ENCODE results near the gene RFTN1. TPM values are rescaled to one million over a fixed set of nuclear protein-coding genes. Genes with fewer than 3 reads are reported as not detected.

RFTN1 gene
- total and polyA plus RNA-seq, 8 donors: 1.9 to 14.0 (median 2.9) TPM

GRCh38 chr3:16512435-16513140 lies 911 bp downstream of the RFTN1 start:
- Histone ChIP-seq H3K27ac (peak overlapping the region in 2 of 4 donors; percentile 15 to 37), H3K36me3 (no peaks in the 10 kb centered on the region), H3K4me3 (peak overlapping the region; percentile 24 to 61 (median 40)), H3K9me3 (no peaks in the 10 kb centered on the region), H3K4me1 (no peaks in the 10 kb centered on the region), H3K27me3 (peaks cover 0 to 15% (median 0%) of the 10 kb centered on the region in 4 donors)
- peak in 3 of 4 donors; percentile 55 to 63 (median 61) for ATAC-seq
- intact Hi-C loops (cut with DNase I): no loop called here
- peak in 2 of 6 donors; percentile 17 to 67 for DNase-seq
- TF ChIP-seq CTCF (IDR thresholded peaks at IDR 0.05): no peak
- 4 to 6% methylated on average over 37 of the region's 37 CpGs for WGBS, 2 donors
- no peak for FAIRE-seq

- peaks cover 0 to 15% (median 0%) of the 10 kb centered on the region in 4 donors for H3K27me3 ChIP-seq
- no peaks in the 10 kb centered on the region for H3K36me3 ChIP-seq
- no peaks in the 10 kb centered on the region for H3K4me1 ChIP-seq
- 59% methylated on average over 11 of the region's 11 CpGs for WGBS, 2 donors
- peak in 3 of 4 donors; percentile 25 to 38 (median 29) for ATAC-seq
- H3K27ac ChIP-seq: peak overlapping the region in 2 of 4 donors; percentile 15 to 37
- H3K4me3 ChIP-seq: peak overlapping the region in 1 of 4 donors; percentile 61
- DNase-seq: peak in 1 of 6 donors; percentile 19
- FAIRE-seq: no peak
- no peaks in the 10 kb centered on the region for H3K9me3 ChIP-seq
- intact Hi-C loops (cut with DNase I): no loop called here
- no peak for TF ChIP-seq CTCF (IDR thresholded peaks at IDR 0.05)
These were observed 1.6 kb downstream of the RFTN1 start for GRCh38 chr3:16511681-16512434.

GRCh38 chr3:16510620-16511319 lies 2.7 kb downstream of the RFTN1 start:
- no peaks in the 10 kb centered on the region for H3K9me3 ChIP-seq
- ATAC-seq (no peak), FAIRE-seq (no peak), DNase-seq (no peak)
- H3K27me3 ChIP-seq: peaks cover 0 to 15% (median 0%) of the 10 kb centered on the region in 4 donors
- H3K27ac ChIP-seq: no peak overlapping the region
- intact Hi-C loops (cut with DNase I): no loop called here
- H3K4me1 ChIP-seq: no peaks in the 10 kb centered on the region
- 71 to 83% methylated on average over 3 of the region's 3 CpGs for WGBS, 2 donors
- H3K4me3 ChIP-seq: no peak overlapping the region
- H3K36me3 ChIP-seq: no peaks in the 10 kb centered on the region
- TF ChIP-seq CTCF (IDR thresholded peaks at IDR 0.05): no peak

- ATAC-seq (no peak), FAIRE-seq (no peak), DNase-seq (no peak)
- no peak for TF ChIP-seq CTCF (IDR thresholded peaks at IDR 0.05)
- Histone ChIP-seq H3K9me3 (no peaks in the 10 kb centered on the region), H3K36me3 (no peaks in the 10 kb centered on the region), H3K4me1 (no peaks in the 10 kb centered on the region), H3K27ac (no peak overlapping the region), H3K4me3 (no peak overlapping the region), H3K27me3 (peaks cover 0 to 15% (median 0%) of the 10 kb centered on the region in 4 donors)
- intact Hi-C loops (cut with DNase I): no loop called here
- WGBS, 2 donors: 54 to 61% methylated on average over 10 of the region's 10 CpGs
These were observed 3.5 kb downstream of the RFTN1 start for GRCh38 chr3:16509721-16510619.

Measured in pancreas (tissue), 10 donors.